B cell (primary cell): ENCODE data around the gene EPX. TPM values are rescaled to one million over a fixed set of nuclear protein-coding genes. Genes with fewer than 3 reads are reported as not detected.

Experiments used
- ATAC-seq: fragments of 200-7000 bp; cut with Tn5 transposase; one replicate; pipeline ENCODE4 v1.10.0; 2021; ENCODE audit warnings: low read depth, mild to moderate bottlenecking, moderate number of reproducible peaks, moderate library complexity
- CTCF ChIA-PET: fragments of 350-600 bp; sonication (Branson Sonifier 250); formaldehyde crosslinking; loops from one replicate; lab custom pipeline; 2021; ENCODE audit warnings: antibody characterized with exemption, inconsistent platforms; lab: Charles Lee
- POLR2A ChIA-PET: fragments of 350-600 bp; sonication (Branson Sonifier 250); formaldehyde crosslinking; loops from one replicate; lab custom pipeline; 2021; ENCODE audit warnings: antibody characterized with exemption; lab: Charles Lee
- DNase-seq: peaks from one replicate; pipeline ENCODE4 v3.0.0; 2013
- H2AFZ ChIP-seq: 2 replicates; pipeline ENCODE4 v1.6.1; 2012; ENCODE audit warnings: mild to moderate bottlenecking, low read depth, low read length; ENCODE audit not compliant: insufficient read depth, poor library complexity, severe bottlenecking
- H3K27ac ChIP-seq, 2 donors: 1 replicate in 1 of 2; 2 replicates in 1 of 2; pipeline ENCODE4 v1.5.1; 2012 to 2013; ENCODE audit warnings: low read length in 2 of 2, mild to moderate bottlenecking in 2 of 2, moderate library complexity in 1 of 2
- H3K27me3 ChIP-seq, 4 experiments: fragments of 200-600 bp in 1 of 4; sonication (generic) in 1 of 4; replicated peaks in 1 of 4; 1 replicate in 2 of 4; 2 replicates in 2 of 4; pipeline versions ENCODE4 v1.6.1 to v1.7.0; 2013 to 2016; ENCODE audit warnings: low read length in 3 of 4, mild to moderate bottlenecking in 2 of 4, mixed read lengths in 1 of 4, moderate library complexity in 1 of 4; ENCODE audit not compliant: insufficient read depth in 4 of 4, control insufficient read depth in 3 of 4; ENCODE audit errors: control extremely low read depth in 1 of 4
- H3K36me3 ChIP-seq, 2 experiments: replicated peaks in 1 of 2; 1 replicate in 1 of 2; 2 replicates in 1 of 2; pipeline versions ENCODE4 v1.6.1 to v1.7.1; 2013; ENCODE audit warnings: low read length in 1 of 2; ENCODE audit not compliant: insufficient read depth in 2 of 2, control insufficient read depth in 1 of 2; ENCODE audit errors: control extremely low read depth in 1 of 2, extremely low read depth in 1 of 2
- H3K4me1 ChIP-seq, 2 donors: fragments of 200-600 bp in 1 of 2; sonication (generic) in 1 of 2; 1 replicate in 1 of 2; 2 replicates in 1 of 2; pipeline versions ENCODE4 v1.5.1 to v1.6.1; 2013 to 2017; ENCODE audit warnings: low read length in 2 of 2; ENCODE audit not compliant: control insufficient read depth in 2 of 2, insufficient read depth in 2 of 2
- H3K4me2 ChIP-seq: replicated peaks from 2 replicates; pipeline ENCODE3; 2012; ENCODE audit warnings: mild to moderate bottlenecking, low read depth, low read length; ENCODE audit not compliant: poor library complexity, severe bottlenecking
- H3K4me3 ChIP-seq, 5 experiments: fragments of 200-600 bp in 1 of 5; sonication (generic) in 1 of 5; 1 replicate in 3 of 5; 2 replicates in 2 of 5; pipeline versions ENCODE4 v1.5.1 to v1.7.0; 2011 to 2016; ENCODE audit warnings: low read length in 4 of 5, mild to moderate bottlenecking in 4 of 5, low read depth in 2 of 5, control low read depth in 1 of 5, moderate library complexity in 1 of 5; ENCODE audit not compliant: insufficient read depth in 1 of 5; ENCODE audit errors: control extremely low read depth in 1 of 5, extremely low read depth in 1 of 5
- H3K79me2 ChIP-seq: fragments of 200-600 bp; sonication (generic); one replicate; pipeline ENCODE4 v1.6.0; 2016; ENCODE audit warnings: low read length; ENCODE audit not compliant: control insufficient read depth, insufficient read depth
- H3K9ac ChIP-seq: fragments of 200-600 bp; sonication (generic); 2 replicates; pipeline ENCODE4 v1.6.1; 2017; ENCODE audit warnings: mild to moderate bottlenecking, low read length, moderate library complexity
- H3K9me3 ChIP-seq, 3 donors: one replicate each; pipeline versions ENCODE4 v1.6.1 to v1.7.1; 2013; ENCODE audit warnings: low read length in 2 of 3; ENCODE audit not compliant: control insufficient read depth in 2 of 3, insufficient read depth in 1 of 3; ENCODE audit errors: control extremely low read depth in 1 of 3
- H4K20me1 ChIP-seq: 2 replicates; pipeline ENCODE4 v1.6.0; 2012; ENCODE audit warnings: mild to moderate bottlenecking, low read length; ENCODE audit not compliant: insufficient read depth, control insufficient read depth, poor library complexity, severe bottlenecking
- H3K27ac Mint-ChIP-seq: one replicate; pipeline ENCODE4 v1.8.0; 2021; ENCODE audit warnings: mixed read lengths
- H3K27me3 Mint-ChIP-seq: one replicate; pipeline ENCODE4 v1.8.0; 2021; ENCODE audit warnings: mixed read lengths
- H3K4me1 Mint-ChIP-seq: one replicate; pipeline ENCODE4 v1.8.0; 2021; ENCODE audit warnings: mixed read lengths
- H3K4me3 Mint-ChIP-seq: one replicate; pipeline ENCODE4 v1.8.0; 2021; ENCODE audit warnings: mixed read lengths
- H3K9me3 Mint-ChIP-seq: one replicate; pipeline ENCODE4 v1.8.0; 2022; ENCODE audit warnings: mixed read lengths; ENCODE audit not compliant: insufficient read depth
- EZH2 ChIP-seq: IDR thresholded peaks from 2 replicates; pipeline ENCODE4 v1.6.1; 2012; ENCODE audit warnings: borderline replicate concordance, low read depth, mild to moderate bottlenecking, moderate library complexity, low read length; ENCODE audit not compliant: insufficient read depth, poor library complexity, severe bottlenecking
- WGBS: methylation state at CpG from one replicate; pipeline ENCODE4 v1.1.5; 2013; ENCODE audit warnings: missing lambda C conversion rate; ENCODE audit not compliant: insufficient coverage; 5-methylcytosine and 5-hydroxymethylcytosine counted together
- intact Hi-C: fragments of 100-400 bp; cut with micrococcal nuclease; formaldehyde crosslinking; loops from one replicate; pipeline ENCODE4 v1.10.0; 2022
- polyA plus RNA-seq: library from polyadenylated mRNA; depleted of rRNA; stranded (reverse); fragments of >200 nt; gene quantifications from 2 replicates; pipeline ENCODE4 v1.2.3, GENCODE V29; 2012
- total RNA-seq, 2 donors: library from RNA; stranded (reverse); fragments of 120-200 nt in 1 of 2; gene quantifications; 1 replicate in 1 of 2; 2 replicates in 1 of 2; pipeline versions ENCODE4 v1.2.3 to v1.2.4, GENCODE V29; 2013 to 2022
- TF ChIP-seq, protein P1 (sequence below): fragments of 200-600 bp; IDR thresholded peaks from one replicate; pipeline ENCODE4 v1.8.0; 2022; ENCODE audit warnings: antibody characterized with exemption, mild to moderate bottlenecking

The EPX gene
- total and polyA plus RNA-seq, 2 donors (not counting 1 experiment from before 2014, with no cell fraction given) = not detected

DNA sequence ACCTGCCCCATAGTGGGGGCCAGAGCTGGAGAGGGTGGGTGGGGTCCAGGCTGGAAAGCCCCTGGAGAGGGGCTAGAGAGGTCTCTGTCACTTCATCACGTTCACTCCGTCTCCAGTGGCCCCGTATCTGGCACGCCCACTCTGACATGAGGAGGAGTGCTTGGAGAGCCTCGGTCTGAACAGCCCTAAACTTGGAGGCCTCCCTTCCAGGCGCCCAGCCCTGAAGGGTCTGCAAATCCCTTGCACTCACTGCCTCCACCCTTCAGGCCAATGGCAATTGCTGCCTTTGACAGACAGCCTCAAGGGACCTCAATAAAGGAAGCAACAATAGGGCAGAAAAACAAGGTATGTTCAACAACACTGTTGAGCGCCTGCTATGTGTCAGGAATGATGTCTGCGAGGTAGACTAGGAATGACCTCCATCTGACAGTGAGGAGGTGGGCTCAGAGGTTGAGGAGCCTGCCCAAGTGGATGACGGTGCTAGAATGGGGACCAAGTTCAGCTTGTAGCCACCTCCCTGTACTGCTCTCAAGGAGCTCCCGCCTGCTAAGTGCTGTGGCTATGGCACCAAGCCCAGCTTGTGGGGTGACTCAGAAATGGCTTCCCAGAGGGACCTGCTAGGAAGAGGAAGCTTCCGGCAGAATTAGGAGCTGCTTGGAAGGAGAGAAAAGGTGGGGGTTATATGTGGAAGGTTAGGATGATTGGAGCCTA is 2.9 kb upstream of the EPX start:
- no peak overlapping the region for H3K4me3 Mint-ChIP-seq
- ATAC-seq = no peak
- no peak for DNase-seq
- peaks cover 0 to 5% (median 2%) of the 10 kb centered on the region in 4 experiments for H3K27me3 ChIP-seq
- H4K20me1 ChIP-seq = no peaks in the 10 kb centered on the region
- peaks cover 9 to 15% of the 10 kb centered on the region in 2 donors for H3K4me1 ChIP-seq
- no peak overlapping the region for H3K4me2 ChIP-seq
- intact Hi-C loops = no loop called here
- POLR2A ChIA-PET = no interaction called here
- no peak overlapping the region for H2AFZ ChIP-seq
- no peaks in the 10 kb centered on the region for H3K9me3 Mint-ChIP-seq
- H3K4me3 ChIP-seq = no peak overlapping the region
- H3K4me1 Mint-ChIP-seq = peaks cover 11% of the 10 kb centered on the region
- no peaks in the 10 kb centered on the region for H3K79me2 ChIP-seq
- H3K27ac ChIP-seq = no peak overlapping the region
- no peaks in the 10 kb centered on the region for H3K36me3 ChIP-seq
- H3K27ac Mint-ChIP-seq = no peak overlapping the region
- H3K9ac ChIP-seq = no peak overlapping the region
- H3K27me3 Mint-ChIP-seq = peaks cover 30% of the 10 kb centered on the region
- no peaks in the 10 kb centered on the region for H3K9me3 ChIP-seq
- CTCF ChIA-PET = no interaction called here
- TF ChIP-seq EZH2 = no peak
- TF ChIP-seq, protein P1, sequence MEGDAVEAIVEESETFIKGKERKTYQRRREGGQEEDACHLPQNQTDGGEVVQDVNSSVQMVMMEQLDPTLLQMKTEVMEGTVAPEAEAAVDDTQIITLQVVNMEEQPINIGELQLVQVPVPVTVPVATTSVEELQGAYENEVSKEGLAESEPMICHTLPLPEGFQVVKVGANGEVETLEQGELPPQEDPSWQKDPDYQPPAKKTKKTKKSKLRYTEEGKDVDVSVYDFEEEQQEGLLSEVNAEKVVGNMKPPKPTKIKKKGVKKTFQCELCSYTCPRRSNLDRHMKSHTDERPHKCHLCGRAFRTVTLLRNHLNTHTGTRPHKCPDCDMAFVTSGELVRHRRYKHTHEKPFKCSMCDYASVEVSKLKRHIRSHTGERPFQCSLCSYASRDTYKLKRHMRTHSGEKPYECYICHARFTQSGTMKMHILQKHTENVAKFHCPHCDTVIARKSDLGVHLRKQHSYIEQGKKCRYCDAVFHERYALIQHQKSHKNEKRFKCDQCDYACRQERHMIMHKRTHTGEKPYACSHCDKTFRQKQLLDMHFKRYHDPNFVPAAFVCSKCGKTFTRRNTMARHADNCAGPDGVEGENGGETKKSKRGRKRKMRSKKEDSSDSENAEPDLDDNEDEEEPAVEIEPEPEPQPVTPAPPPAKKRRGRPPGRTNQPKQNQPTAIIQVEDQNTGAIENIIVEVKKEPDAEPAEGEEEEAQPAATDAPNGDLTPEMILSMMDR = no peak
- WGBS = 67% methylated on average over 11 of the region's 11 CpGs

DNA sequence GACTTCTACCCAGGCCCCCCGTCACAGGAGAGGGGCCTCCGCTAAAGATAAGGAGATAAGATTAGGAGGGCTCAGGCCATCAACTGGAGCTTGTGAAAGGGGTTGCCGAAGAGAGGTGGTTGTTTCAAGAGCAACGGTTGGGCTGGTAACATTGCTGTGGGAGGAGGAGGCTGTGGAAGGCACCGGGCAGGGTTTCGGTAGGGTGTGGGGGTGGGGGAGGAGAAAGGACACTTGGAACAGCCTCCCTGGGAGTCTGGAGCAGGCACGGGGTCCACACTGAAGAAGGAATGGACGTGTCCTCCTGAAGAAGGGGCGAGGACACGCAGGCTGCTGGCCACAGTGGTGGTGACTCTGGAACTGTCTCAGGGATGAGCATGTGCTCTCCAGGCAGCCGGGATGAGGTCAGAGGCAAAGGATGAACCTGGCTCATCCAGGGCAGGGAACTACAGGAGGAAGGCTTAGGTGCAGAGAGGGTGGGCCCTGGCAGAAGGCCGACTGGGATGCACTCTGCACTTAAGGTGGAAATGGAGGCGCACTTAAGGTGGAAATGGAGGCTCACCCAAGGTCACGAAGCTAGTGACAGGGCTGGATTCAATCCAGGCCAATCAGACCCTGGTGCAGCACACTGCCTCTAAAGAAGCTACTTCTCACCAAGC is 1.2 kb upstream of the EPX start:
- CTCF ChIA-PET = interaction anchor here (1.1 kb wide), 1 partner anchor 9 kb away, joined by 3 read pairs; no protein-coding TSS in a partner anchor
- Mint-ChIP-seq H3K4me3 (no peak overlapping the region), H3K4me1 (peaks cover 1% of the 10 kb centered on the region), H3K27me3 (peaks cover 32% of the 10 kb centered on the region), H3K9me3 (no peaks in the 10 kb centered on the region), H3K27ac (no peak overlapping the region)
- intact Hi-C loops = no loop called here
- no peak overlapping the region for H3K27ac ChIP-seq
- TF ChIP-seq EZH2 = no peak
- no peaks in the 10 kb centered on the region for H3K79me2 ChIP-seq
- no peak overlapping the region for H2AFZ ChIP-seq
- WGBS = 83% methylated on average over 14 of the region's 14 CpGs
- no peak overlapping the region for H3K9ac ChIP-seq
- no peaks in the 10 kb centered on the region for H3K36me3 ChIP-seq
- no peak overlapping the region for H3K4me3 ChIP-seq
- no peak for DNase-seq
- no peaks in the 10 kb centered on the region for H4K20me1 ChIP-seq
- H3K27me3 ChIP-seq = peaks cover 0 to 5% (median 2%) of the 10 kb centered on the region in 4 experiments
- no peak for ATAC-seq
- H3K4me1 ChIP-seq = peaks cover 0 to 2% of the 10 kb centered on the region in 2 donors
- H3K9me3 ChIP-seq = peaks cover 0 to 2% (median 0%) of the 10 kb centered on the region in 3 donors
- no peak overlapping the region for H3K4me2 ChIP-seq
- POLR2A ChIA-PET = no interaction called here
